Measurements from ENCODE around the gene COL20A1.

DNA sequence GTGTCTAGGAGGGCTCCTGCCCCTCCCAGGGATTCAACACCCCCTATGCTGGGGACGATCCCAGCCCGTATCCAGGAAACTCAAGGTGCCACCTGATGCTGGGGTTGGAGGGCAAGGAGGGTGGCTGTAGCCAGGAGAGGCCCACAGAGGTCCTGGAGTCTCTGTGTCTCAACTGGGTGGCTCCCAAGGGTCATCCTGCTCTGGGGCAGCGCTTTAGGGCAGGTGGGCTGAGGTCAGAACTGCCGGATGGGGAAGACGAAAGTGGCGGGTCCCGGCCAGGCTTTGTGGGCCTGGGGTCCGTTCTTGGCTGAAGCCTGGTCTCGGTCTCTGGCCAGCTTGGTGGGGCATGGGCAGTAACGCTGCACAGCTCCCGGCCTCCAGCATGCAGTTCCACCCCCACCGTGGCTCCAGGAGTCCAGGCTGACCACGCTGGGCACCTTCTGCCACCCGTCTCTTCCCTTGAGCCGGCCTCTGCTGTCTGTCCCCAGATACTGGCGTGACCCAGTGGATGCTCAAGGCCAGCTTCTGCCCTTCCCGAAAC is 2.8 kb upstream of the COL20A1 start:
- no peak for TF ChIP-seq POLR2A (IDR thresholded peaks at IDR 0.05)
- TF ChIP-seq, protein P1, sequence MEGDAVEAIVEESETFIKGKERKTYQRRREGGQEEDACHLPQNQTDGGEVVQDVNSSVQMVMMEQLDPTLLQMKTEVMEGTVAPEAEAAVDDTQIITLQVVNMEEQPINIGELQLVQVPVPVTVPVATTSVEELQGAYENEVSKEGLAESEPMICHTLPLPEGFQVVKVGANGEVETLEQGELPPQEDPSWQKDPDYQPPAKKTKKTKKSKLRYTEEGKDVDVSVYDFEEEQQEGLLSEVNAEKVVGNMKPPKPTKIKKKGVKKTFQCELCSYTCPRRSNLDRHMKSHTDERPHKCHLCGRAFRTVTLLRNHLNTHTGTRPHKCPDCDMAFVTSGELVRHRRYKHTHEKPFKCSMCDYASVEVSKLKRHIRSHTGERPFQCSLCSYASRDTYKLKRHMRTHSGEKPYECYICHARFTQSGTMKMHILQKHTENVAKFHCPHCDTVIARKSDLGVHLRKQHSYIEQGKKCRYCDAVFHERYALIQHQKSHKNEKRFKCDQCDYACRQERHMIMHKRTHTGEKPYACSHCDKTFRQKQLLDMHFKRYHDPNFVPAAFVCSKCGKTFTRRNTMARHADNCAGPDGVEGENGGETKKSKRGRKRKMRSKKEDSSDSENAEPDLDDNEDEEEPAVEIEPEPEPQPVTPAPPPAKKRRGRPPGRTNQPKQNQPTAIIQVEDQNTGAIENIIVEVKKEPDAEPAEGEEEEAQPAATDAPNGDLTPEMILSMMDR (IDR thresholded peaks at IDR 0.05), result no peak

All from vagina (tissue), 2 donors.